Hindlimb muscle (tissue), 1 donor: ENCODE measurements around the gene UBL4B. TPM values are rescaled to one million over a fixed set of nuclear protein-coding genes. Genes with fewer than 3 reads are reported as not detected.

Experiments
- DNase-seq: peaks from one replicate; pipeline ENCODE4 v3.0.0-alpha.2; 2013
- polyA plus RNA-seq: library from polyadenylated mRNA; unstranded; fragments of 120-200 nt; gene quantifications from one replicate; pipeline ENCODE4 v1.2.1, GENCODE V29; 2013; ENCODE audit not compliant: insufficient read length

Gene UBL4B
- polyA plus RNA-seq, 1 donor, result not detected

DNA sequence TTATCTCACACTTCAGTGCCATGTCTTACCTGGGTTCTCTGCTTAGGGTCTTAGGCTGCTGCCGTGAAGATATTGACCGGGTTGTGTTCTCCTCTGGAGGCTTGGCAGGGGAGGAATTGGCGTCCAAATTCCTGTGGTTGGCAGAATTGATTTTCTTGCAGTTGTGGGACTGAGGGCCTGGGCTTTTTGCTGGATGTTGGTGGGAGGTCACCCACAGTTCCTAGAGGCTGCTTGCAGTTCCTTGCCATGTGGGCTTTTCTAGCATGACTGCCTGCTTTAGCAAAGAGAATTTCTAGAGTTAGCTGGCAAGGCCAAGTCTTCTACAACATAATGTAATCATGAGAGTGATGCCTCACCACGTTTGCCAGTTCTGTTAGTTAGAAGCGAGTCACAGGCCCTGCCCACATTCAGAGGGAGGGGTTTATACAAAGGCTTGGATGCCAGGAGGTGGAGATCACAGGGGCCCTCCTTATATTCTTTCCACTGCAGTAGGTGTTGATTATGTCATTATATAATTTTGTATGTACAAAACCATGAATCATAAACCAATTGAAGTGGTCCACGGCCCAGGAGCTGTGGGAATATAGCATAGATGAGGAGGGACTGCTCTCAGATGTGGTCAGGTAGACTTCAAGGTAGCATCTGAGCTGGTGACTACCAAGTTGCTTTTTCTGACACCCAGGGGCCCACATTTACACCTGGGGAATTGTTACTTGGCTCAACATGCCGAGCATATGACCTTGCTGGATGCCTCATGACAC is 6.6 kb downstream of the UBL4B start:
- DNase-seq, result no peak

GRCh38 chr1:110119843-110120242 is 7.6 kb downstream of the UBL4B start:
- DNase-seq, result no peak

DNA sequence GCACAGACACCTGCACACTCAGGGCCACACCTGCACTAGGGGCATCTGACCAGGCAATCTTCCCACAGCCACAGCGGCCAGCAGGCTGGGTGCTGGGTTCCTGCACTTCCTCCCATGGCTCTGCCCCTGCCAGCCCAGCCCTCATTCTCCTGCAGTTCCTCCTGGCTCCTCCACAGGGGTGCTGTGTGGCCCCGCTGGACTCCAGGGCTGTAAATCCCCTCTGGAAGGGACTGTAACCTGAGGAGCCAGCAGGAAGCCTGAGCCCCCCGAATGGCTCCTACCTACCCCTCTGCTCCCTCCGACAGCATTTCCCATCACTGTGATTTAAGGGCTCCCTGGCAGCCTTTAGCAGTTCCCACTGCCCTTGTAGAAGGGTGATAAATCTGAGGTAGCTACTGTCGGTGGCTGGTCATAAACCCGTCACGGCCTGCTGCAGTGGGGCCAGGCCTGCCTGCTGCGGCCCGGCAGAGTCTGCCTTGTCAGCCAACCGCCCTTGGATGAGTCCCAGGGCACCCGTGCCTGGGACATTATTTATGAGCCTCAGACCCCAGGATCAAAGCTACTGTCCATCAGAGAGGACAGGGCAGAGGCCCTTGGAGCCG is 8.8 kb downstream of the UBL4B start:
- no peak for DNase-seq

GRCh38 chr1:110123224-110123623 is 11.0 kb downstream of the UBL4B start:
- no peak for DNase-seq

GRCh38 chr1:110125810-110126209 is 13.6 kb downstream of the UBL4B start:
- no peak for DNase-seq

GRCh38 chr1:110130113-110130591 is 17.9 kb downstream of the UBL4B start:
- DNase-seq, result no peak

DNA sequence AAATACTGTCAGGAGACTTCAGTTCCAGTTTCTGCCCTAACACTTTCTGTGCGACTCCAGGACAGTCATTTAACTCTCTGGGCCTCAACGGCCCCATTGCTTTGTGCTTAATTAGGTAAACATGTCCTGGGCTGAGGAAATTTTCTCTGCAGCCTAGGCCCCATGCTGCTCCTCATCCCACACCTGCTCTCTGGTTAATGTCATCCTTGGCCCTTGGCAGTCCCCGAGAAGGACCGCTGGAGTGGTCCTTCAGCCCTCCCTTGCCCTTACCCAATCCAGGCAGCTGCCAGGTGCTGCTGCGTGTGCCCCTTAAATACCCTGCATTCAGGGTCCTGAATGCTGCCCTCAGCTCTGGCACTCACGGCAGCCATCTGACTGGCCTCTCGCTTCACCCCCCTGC is 18.7 kb downstream of the UBL4B start:
- no peak for DNase-seq

GRCh38 chr1:110132682-110133081 is 20.4 kb downstream of the UBL4B start:
- DNase-seq, result no peak

DNA sequence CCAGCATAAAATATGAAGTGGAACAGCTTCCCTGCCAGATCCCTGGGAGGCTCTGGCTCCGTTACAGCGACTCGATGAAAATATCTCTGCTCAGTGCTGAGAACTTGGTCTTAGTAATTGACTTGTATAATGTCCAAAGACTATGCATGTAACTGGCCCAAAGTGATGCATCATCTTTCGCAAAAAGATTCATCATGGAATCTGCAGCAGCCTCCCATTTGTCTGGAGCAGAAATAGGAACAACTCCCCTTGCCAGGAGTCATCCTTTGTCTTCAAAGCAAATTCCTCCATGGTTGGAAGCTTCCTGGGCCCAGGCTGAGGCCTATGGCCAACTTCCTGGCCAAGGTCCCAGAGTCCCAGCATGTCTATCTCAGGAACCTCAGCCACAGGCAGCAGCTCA is 21.2 kb downstream of the UBL4B start:
- no peak for DNase-seq

DNA sequence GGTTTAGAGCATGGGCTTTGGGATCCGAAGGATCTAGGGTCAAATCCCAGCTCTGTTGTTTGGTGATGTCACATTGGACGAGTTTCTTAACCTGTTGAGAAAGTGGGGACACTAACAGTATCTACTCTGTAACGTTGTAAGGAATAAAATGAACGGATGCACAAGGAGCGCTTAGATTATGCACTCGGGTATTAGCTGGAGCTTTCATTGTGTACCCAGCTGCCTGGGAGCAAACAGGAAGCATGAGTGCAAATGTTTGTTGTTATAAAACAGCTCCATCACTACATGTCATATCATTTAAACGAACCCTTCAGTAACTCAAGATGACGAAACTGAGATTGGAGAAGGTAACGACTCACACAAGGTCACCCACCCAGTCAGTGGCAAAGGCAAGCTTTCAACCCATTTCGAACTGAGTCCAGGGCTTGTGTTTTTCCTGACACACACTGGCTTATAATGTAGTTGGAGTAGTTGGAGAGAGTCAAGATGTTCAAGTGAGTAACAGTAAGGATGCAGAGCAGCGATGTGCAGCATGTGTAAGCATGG is 21.9 kb downstream of the UBL4B start:
- DNase-seq, result no peak

- DNase-seq, result no peak
These were observed 23.0 kb downstream of the UBL4B start for GRCh38 chr1:110135246-110135645.

DNA sequence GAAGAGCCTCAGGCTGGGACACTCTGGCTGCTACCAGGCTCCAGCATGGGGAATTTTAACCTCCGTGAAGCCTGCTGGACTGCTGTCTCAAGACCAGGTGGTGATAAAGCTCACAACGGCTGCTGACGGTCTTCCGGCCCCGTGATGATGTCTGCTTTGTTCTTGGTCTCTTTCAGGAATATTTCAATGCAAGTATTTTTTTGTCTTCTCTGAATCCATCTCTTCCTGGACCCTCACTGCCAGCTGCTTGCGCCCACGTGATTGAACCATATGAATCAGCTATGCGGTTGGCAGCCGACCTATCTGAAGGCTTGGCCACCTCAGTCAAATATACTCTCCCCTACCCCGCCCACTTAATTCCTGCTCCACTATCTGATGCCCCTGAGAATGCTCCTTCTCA is 23.4 kb downstream of the UBL4B start:
- no peak for DNase-seq

- no peak for DNase-seq
These were observed 24.7 kb downstream of the UBL4B start for GRCh38 chr1:110136911-110137310.

- DNase-seq, result no peak
These were observed 26.7 kb downstream of the UBL4B start for GRCh38 chr1:110138956-110139355.

DNA sequence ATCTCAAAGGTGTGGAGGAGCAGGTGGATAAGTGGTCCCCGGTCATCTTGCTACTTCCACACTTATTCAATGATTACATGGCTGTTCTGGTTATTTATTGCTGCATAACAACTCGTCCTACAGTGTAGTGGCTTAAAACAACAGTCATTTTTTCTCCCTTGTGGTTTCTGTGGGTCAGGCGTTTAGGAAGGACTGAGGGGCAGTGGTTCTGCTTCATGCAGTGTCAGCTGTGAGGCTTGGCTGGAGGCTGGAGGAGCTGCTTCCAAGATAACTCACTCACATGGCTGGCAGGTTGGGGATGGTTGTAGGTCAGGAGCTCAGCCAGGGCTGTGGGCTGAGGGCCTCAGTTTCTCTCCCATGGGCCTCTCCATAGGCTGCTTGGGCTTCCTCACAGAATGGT is 32.1 kb downstream of the UBL4B start:
- DNase-seq, result no peak

DNA sequence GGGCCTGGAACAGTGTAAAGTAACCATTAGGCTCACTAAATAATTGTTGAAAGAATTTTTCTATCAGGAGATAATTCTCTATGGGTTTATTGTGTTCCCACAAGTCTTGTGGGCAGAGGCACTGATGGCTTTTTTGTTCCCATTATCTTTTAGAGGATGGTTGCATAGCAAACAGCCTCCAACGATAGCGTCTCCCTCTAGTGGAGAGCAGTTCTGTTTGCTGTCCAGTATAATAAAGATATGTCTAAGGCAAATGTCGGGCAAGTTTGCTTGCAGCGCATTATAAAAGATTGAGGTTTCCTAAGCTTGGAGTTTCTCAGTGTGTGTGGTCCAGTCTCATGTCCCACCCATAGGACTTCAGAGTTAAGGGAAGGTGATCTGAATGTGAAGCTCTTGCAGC is 36.7 kb downstream of the UBL4B start:
- DNase-seq, result no peak

- DNase-seq, result no peak
These were observed 38.3 kb downstream of the UBL4B start, which contains the start of gene SLC6A17 for GRCh38 chr1:110150330-110151174. TSS of gene SLC6A17 (plus strand) at chr1:110150494. CDS start at chr1:110166930, 16,436 bp downstream.

- no peak for DNase-seq
These were observed 39.0 kb downstream of the UBL4B start for GRCh38 chr1:110151175-110151669.

- no peak for DNase-seq
These were observed 40.0 kb downstream of the UBL4B start for GRCh38 chr1:110152133-110152785.

DNA sequence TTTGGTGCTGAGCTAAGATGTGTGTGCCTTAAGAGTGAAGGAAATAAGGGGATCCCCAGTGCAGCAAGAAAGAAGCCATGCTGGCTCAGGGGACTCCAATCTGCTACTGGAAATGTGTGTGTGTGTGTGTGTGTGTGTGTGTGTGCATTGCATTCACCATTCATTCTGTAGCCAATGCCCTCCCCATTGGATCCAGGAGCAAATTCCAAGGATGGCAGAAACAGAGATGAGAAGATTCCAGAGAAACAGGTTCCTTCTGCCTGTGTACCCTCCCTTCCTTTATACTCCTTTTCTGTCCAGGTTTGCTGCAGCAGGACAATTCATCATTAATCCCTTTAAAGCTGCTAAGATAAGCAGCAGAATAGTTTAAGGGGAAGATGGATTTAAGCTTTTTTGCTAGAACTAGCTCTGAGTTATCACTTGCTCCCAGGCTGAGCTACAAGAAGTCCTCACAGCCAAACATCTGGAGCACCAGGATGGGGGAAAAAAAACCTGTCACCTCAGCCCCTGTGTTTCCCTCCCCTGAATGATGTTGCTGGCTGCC is 41.2 kb downstream of the UBL4B start:
- DNase-seq, result no peak

DNA sequence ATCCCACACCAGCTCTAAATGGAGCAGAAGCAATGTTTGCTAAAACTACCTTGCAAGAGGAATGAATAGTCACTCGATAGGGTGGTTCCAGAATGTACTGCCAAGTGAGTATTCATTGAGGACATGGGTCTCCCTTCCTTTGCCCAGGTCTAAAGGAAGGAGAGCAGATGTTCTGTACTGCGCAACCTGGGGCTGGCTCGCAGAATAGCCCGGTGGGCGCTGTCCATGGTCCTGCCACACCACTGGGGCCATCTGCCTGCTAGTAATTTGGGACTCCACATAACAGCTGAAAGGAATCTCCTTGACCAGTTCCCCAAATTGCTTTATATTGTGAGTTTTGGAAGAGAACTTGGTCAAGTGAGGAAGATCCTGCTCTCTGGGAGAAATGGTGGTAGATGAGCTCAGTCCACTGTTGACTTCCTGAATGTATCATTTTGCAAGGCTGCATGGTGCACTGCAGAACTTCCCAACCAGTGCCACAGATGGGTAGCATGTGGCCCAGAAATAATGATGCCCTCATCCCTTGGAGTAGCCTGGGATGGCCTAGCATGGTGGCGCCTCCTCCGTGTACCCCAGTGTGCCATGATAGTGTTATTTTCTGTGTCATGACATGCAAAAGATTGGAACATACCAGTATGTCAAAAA is 43.8 kb downstream of the UBL4B start:
- DNase-seq, result peak; percentile 61
